ENCODE results near the gene TRABD2A. TPM values are rescaled to one million over a fixed set of nuclear protein-coding genes. Genes with fewer than 3 reads are reported as not detected.
A peak's percentile ranks its signal among the peaks of the same experiment; 100 is the strongest.

The TRABD2A gene
- total and polyA plus RNA-seq, 2 of the 13 experiments (the other 11 are each of a cell fraction or from before 2014, with no cell fraction given) = 0.15 TPM; not detected in 1

- Histone ChIP-seq H4K20me1 (ENCODE audit: insufficient read depth, low read length) (no peaks in the 10 kb centered on the region), H3K27ac (ENCODE audit: extremely low read length, insufficient read depth, low read length) (no peak overlapping the region), H3K4me2 (ENCODE audit: low read depth, low read length) (no peak overlapping the region), H3K4me1 (ENCODE audit: insufficient read depth, low read length) (peaks cover 30% of the 10 kb centered on the region), H3K9me3 (ENCODE audit: low read length) (peaks cover 5% of the 10 kb centered on the region; the same call in 1 of the 2 replicates), H2AFZ (ENCODE audit: low read length) (no peak overlapping the region), H3K79me2 (ENCODE audit: insufficient read depth, low read length) (peaks cover 10% of the 10 kb centered on the region), H3K27me3 (ENCODE audit: control insufficient read depth in 1 of 2, insufficient read depth in 2 of 2, low read length in 2 of 2) (peaks cover under 1 to 7% of the 10 kb centered on the region in 2 experiments; a peak in 2 of 5 replicates), H3K36me3 (replicated peaks in 1 of 2; ENCODE audit: control insufficient read depth in 1 of 2, insufficient read depth in 2 of 2, low read length in 2 of 2) (no peaks in the 10 kb centered on the region), H3K4me3 (replicated peaks in 1 of 3; ENCODE audit: insufficient read depth in 1 of 3, low read depth in 2 of 3, low read length in 3 of 3) (no peak overlapping the region), H3K9ac (ENCODE audit: insufficient read depth, low read depth, low read length) (no peak overlapping the region)
- in situ Hi-C loops (cut with HindIII; ENCODE audit: extremely low pct_ligation_motif_present, low pct_unique_long_range_greater_than_20kb) (no loop called here), intact Hi-C loops (cut with micrococcal nuclease; ENCODE audit: unreplicated experiment) (loop anchor here (1.0 kb wide), 1 partner anchor 9 kb away; no protein-coding TSS in a partner anchor)
- ChIA-PET POLR2A (interaction anchor here (4.0 to 7.5 kb wide), 3 partner anchors 10 to 36 kb away, joined by 17 to 141 read pairs (median 74); no protein-coding TSS in a partner anchor), CTCF (ENCODE audit: low intra/inter-chr PET ratio, low total read pairs) (no interaction called here)
- no TSS peak for BruUV-seq (replicated peaks)
- FAIRE-seq = no peak
- WGBS (ENCODE audit: low lambda C conversion rate) = 92% methylated on average over 2 of the region's 2 CpGs
- no peak for ATAC-seq
- no peak for DNase-seq (ENCODE audit: low spot score)
- no peak for TF ChIP-seq THAP7 (CRISPR knock-in tag; IDR thresholded peaks at IDR 0.05)
- TF ChIP-seq HDAC1 (CRISPR knock-in tag; IDR thresholded peaks at IDR 0.05) = no peak
- TF ChIP-seq E2F5 (CRISPR knock-in tag; conservative IDR thresholded peaks at IDR 0.05) = no peak
- peak; percentile 71 for TF ChIP-seq CREB1 (IDR thresholded peaks at IDR 0.05)
- no peak for TF ChIP-seq CREB1 (CRISPR knock-in tag; IDR thresholded peaks at IDR 0.05)
- TF ChIP-seq ZNF609 (CRISPR knock-in tag; IDR thresholded peaks at IDR 0.05; ENCODE audit: borderline replicate concordance) = no peak
- TF ChIP-seq ZNF281 (CRISPR knock-in tag; IDR thresholded peaks at IDR 0.05; ENCODE audit: borderline replicate concordance) = no peak
- TF ChIP-seq ZFP41 (CRISPR knock-in tag; IDR thresholded peaks at IDR 0.05; ENCODE audit: borderline replicate concordance) = no peak
- no peak for TF ChIP-seq ZC3H13 (CRISPR knock-in tag; IDR thresholded peaks at IDR 0.05)
These were observed 28.2 kb upstream of the TRABD2A start for GRCh38 chr2:84908948-84909713.
